Prostate gland (tissue), 2 donors: ENCODE data around the gene COMMD1. TPM values are rescaled to one million over a fixed set of nuclear protein-coding genes. Genes with fewer than 3 reads are reported as not detected.
"Not testable (repeated sequence)": the region's sequence is repeated elsewhere in the genome, so short reads cannot be mapped to it uniquely, and the experiment has no call there.

Source experiments
- DNase-seq: peaks from one replicate; pipeline ENCODE4 v3.0.0-alpha.2; 2019; ENCODE audit warnings: low spot score
- H3K27ac ChIP-seq, 2 donors: fragments of 200-600 bp; sonication (generic); 2 replicates each; pipeline ENCODE4 v1.5.1; 2017 to 2019
- H3K27me3 ChIP-seq: fragments of 200-600 bp; sonication (generic); replicated peaks from 2 replicates; pipeline ENCODE4 v1.5.1; 2019; ENCODE audit not compliant: insufficient read depth
- H3K36me3 ChIP-seq, 2 donors: fragments of 200-600 bp; sonication (generic); 1 replicate in 1 of 2; 2 replicates in 1 of 2; pipeline versions ENCODE4 v1.5.1 to v1.8.1; 2017 to 2019
- H3K4me1 ChIP-seq: fragments of 200-600 bp; sonication (generic); replicated peaks from 2 replicates; pipeline ENCODE4 v1.5.1; 2019
- H3K4me3 ChIP-seq, 2 donors: fragments of 200-600 bp; sonication (generic); 2 replicates each; pipeline ENCODE4 v1.5.1; 2017 to 2019
- H3K9me3 ChIP-seq: fragments of 200-600 bp; sonication (generic); 2 replicates; pipeline ENCODE4 v1.5.1; 2017
- CTCF ChIP-seq, 4 experiments: fragments of 200-600 bp in 2 of 4; fragments of 450-650 bp in 2 of 4; sonication (generic) in 2 of 4; IDR thresholded peaks; 1 replicate in 3 of 4; 2 replicates in 1 of 4; pipeline ENCODE4 v1.5.1; 2016 to 2019; ENCODE audit warnings: antibody characterized with exemption in 4 of 4, mild to moderate bottlenecking in 2 of 4, moderate library complexity in 2 of 4
- POLR2A ChIP-seq: fragments of 450-650 bp; IDR thresholded peaks from one replicate; pipeline ENCODE4 v1.6.1; 2016; ENCODE audit warnings: antibody characterized with exemption, mild to moderate bottlenecking
- POLR2AphosphoS5 ChIP-seq: sonication (generic); formaldehyde crosslinking; IDR thresholded peaks from one replicate; pipeline ENCODE4 v1.6.1; 2017; ENCODE audit warnings: antibody characterized with exemption
- WGBS: methylation state at CpG from one replicate; pipeline ENCODE4 v1.1.5; 2018; 5-methylcytosine and 5-hydroxymethylcytosine counted together
- intact Hi-C: fragments of 100-400 bp; cut with DNase I; formaldehyde crosslinking; loops from one replicate; pipeline ENCODE4 v1.14.2; 2022
- total RNA-seq, 2 donors: library from RNA; depleted of rRNA; stranded (reverse); fragments of >200 nt; gene quantifications; one replicate each; pipeline ENCODE4 v1.1.0, GENCODE V29; 2016

The COMMD1 gene
- total RNA-seq, 2 donors from 2014 or later = 41.9 to 63.9 TPM

DNA sequence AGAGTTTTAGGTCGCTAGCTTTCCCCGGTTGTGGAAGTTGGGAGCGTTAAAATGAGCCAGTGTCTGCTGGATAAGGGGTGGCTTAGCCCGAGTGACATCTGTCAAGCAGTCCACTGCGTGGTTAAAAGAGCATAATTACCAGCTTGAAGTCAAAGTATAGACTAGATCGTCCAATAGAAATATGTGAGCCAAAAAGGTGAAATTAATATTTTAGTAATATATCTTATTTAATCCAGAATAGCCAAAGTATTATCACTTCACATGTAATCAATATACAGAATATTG is 654 bp downstream of the COMMD1 start:
- no peak for TF ChIP-seq POLR2A
- TF ChIP-seq POLR2AphosphoS5 = no peak
- no peak for TF ChIP-seq CTCF (IDR thresholded peaks at IDR 0.05)
- Histone ChIP-seq H3K9me3 (no peaks in the 10 kb centered on the region), H3K4me3 (peak overlapping the region; percentile 51 to 61), H3K36me3 (no peaks in the 10 kb centered on the region), H3K27me3 (no peaks in the 10 kb centered on the region), H3K4me1 (no peaks in the 10 kb centered on the region), H3K27ac (peak overlapping the region in 1 of 2 donors; percentile 64)
- no peak for DNase-seq
- intact Hi-C loops = no loop called here
- WGBS = 3% methylated on average over 6 of the region's 6 CpGs

DNA sequence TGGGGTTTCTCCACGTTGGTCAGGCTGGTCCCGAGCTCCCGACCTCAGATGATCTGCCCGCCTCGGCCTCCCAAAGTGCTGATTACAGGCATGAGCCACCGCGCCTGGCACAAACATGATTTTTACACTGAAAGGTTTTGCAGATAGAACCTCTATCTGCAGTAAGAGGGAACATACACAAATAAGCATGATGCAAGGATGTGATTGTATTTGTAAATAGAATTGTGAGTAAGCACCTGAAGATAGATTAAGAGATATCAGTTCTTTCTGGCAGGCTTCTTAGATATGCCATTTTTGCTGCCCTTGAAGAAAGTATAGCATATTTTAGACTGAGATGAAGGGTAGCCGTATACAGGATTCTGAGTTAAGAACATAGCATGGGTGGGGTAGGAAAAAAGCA is 3.6 kb downstream of the COMMD1 start:
- Histone ChIP-seq H3K27ac (no peak overlapping the region), H3K4me3 (no peak overlapping the region), H3K27me3 (no peaks in the 10 kb centered on the region), H3K4me1 (no peaks in the 10 kb centered on the region), H3K36me3 (no peaks in the 10 kb centered on the region), H3K9me3 (no peaks in the 10 kb centered on the region)
- WGBS = 92% methylated on average over 8 of the region's 8 CpGs
- intact Hi-C loops = no loop called here
- DNase-seq = no peak
- TF ChIP-seq POLR2AphosphoS5 (no peak), POLR2A (no peak), CTCF (IDR thresholded peaks at IDR 0.05) (no peak)

GRCh38 chr2:61910603-61911002 is 5.1 kb downstream of the COMMD1 start:
- TF ChIP-seq POLR2AphosphoS5 (no peak), POLR2A (no peak), CTCF (IDR thresholded peaks at IDR 0.05) (no peak)
- 81% methylated on average over 9 of the region's 9 CpGs for WGBS
- no peaks in the 10 kb centered on the region for H3K27me3 ChIP-seq
- no peaks in the 10 kb centered on the region for H3K4me1 ChIP-seq
- no peaks in the 10 kb centered on the region for H3K36me3 ChIP-seq
- H3K9me3 ChIP-seq = no peaks in the 10 kb centered on the region
- H3K4me3 ChIP-seq = no peak overlapping the region
- no peak overlapping the region for H3K27ac ChIP-seq
- DNase-seq = no peak
- intact Hi-C loops = no loop called here

- WGBS = 95% methylated on average over 4 of the region's 4 CpGs
- Histone ChIP-seq H3K4me3 (no peak overlapping the region), H3K36me3 (no peaks in the 10 kb centered on the region), H3K9me3 (no peaks in the 10 kb centered on the region), H3K4me1 (no peaks in the 10 kb centered on the region), H3K27me3 (no peaks in the 10 kb centered on the region), H3K27ac (no peak overlapping the region)
- TF ChIP-seq POLR2A = no peak
- no peak for TF ChIP-seq POLR2AphosphoS5
- TF ChIP-seq CTCF (IDR thresholded peaks at IDR 0.05) = no peak
- no peak for DNase-seq
- intact Hi-C loops = no loop called here
These were observed 6.0 kb downstream of the COMMD1 start for GRCh38 chr2:61911510-61911909.

DNA sequence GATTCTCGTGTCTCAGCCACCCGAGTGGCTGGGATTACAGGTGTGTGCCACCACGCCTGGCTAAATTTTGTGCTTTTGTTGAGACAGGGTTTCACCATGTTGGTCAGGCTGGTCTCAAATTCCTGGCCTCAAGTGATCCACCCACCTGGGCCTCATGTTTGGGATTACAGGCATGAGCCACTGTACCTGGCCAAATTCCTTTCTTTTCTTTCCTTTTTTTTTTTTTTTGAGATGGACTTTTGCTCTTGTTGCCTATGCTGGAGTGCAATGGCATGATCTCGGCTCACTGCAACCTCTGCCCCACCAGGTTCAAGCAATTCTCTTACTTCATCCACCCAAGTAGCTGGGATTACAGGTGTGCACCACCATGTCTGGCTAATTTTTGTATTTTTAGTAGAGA is 9.3 kb downstream of the COMMD1 start:
- H3K36me3 ChIP-seq, H3K27ac ChIP-seq, H3K4me3 ChIP-seq, DNase-seq, H3K27me3 ChIP-seq, H3K4me1 ChIP-seq, intact Hi-C loops, H3K9me3 ChIP-seq: not testable (repeated sequence)
- 93% methylated on average over 4 of the region's 4 CpGs for WGBS

DNA sequence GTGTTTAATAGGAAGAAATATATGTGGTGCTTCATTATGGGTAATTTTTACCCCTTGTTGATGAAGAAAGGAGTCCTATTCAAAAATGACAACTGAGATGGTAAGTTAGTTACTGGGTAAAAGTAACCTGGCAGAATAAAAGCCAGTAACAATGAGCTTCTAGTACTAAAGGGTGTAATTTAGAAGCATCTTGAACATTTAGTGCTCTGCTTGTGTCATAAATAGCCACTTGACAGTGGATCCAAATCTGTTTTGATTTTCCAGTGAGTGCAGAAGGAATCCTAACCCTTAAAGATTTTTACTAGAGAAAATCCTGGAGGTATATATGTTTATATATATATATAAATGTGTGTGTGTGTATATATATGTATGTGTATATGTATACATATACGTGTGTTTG is 15.1 kb downstream of the COMMD1 start:
- H3K27me3 ChIP-seq = no peaks in the 10 kb centered on the region
- H3K4me1 ChIP-seq = peaks cover 6% of the 10 kb centered on the region
- no peak for TF ChIP-seq CTCF (IDR thresholded peaks at IDR 0.05)
- no peak for TF ChIP-seq POLR2A
- no peaks in the 10 kb centered on the region for H3K9me3 ChIP-seq
- no peak overlapping the region for H3K27ac ChIP-seq
- H3K36me3 ChIP-seq = no peaks in the 10 kb centered on the region
- no peak overlapping the region for H3K4me3 ChIP-seq
- DNase-seq = no peak
- WGBS = 82% methylated on average over 1 of the region's 1 CpG
- intact Hi-C loops = loop anchor here (5.0 kb wide), 1 partner anchor 272 kb away; no protein-coding TSS in a partner anchor
